Peyer's patch (tissue), 4 donors: Measurements from ENCODE around the gene SLC22A6. TPM values are rescaled to one million over a fixed set of nuclear protein-coding genes. Genes with fewer than 3 reads are reported as not detected.

ENCODE experiments used
- DNase-seq, 3 donors: peaks; one replicate each; pipeline ENCODE4 v3.0.0-alpha.2; 2017 to 2019
- H3K27ac ChIP-seq, 4 donors: fragments of 200-600 bp; sonication (generic); one replicate each; pipeline ENCODE4 v1.5.1; 2016 to 2019
- H3K27me3 ChIP-seq, 2 donors: fragments of 200-600 bp; sonication (generic); one replicate each; pipeline ENCODE4 v1.5.1; 2019
- H3K36me3 ChIP-seq, 3 donors: fragments of 200-600 bp; sonication (generic); one replicate each; pipeline ENCODE4 v1.5.1; 2016 to 2019
- H3K4me1 ChIP-seq, 4 donors: fragments of 200-600 bp; sonication (generic); one replicate each; pipeline ENCODE4 v1.5.1; 2016 to 2019
- H3K4me3 ChIP-seq, 4 donors: fragments of 200-600 bp; sonication (generic); 1 replicate in 3 of 4; 2 replicates in 1 of 4; pipeline ENCODE4 v1.5.1; 2016 to 2019; ENCODE audit warnings: mild to moderate bottlenecking in 1 of 4
- H3K9me3 ChIP-seq, 4 donors: fragments of 200-600 bp; sonication (generic); one replicate each; pipeline ENCODE4 v1.5.1; 2016 to 2019; ENCODE audit warnings: mild to moderate bottlenecking in 1 of 4
- CTCF ChIP-seq, 6 experiments: fragments of 450-650 bp in 4 of 6; fragments of 200-600 bp in 2 of 6; sonication (generic) in 1 of 6; IDR thresholded peaks; one replicate each; pipeline ENCODE4 v1.5.1; 2017 to 2019; ENCODE audit warnings: antibody characterized with exemption in 6 of 6, mild to moderate bottlenecking in 3 of 6, moderate library complexity in 1 of 6
- POLR2A ChIP-seq, 2 donors: fragments of 450-650 bp; IDR thresholded peaks; one replicate each; pipeline ENCODE4 v1.5.1; 2017; ENCODE audit warnings: antibody characterized with exemption in 2 of 2, mild to moderate bottlenecking in 2 of 2, moderate library complexity in 2 of 2
- total RNA-seq, 4 donors: library from RNA; depleted of rRNA; stranded (reverse); fragments of >200 nt; gene quantifications; one replicate each; pipeline ENCODE4 v1.1.0, GENCODE V29; 2016

Gene SLC22A6
- total RNA-seq, 4 donors from 2014 or later = not detected

- Histone ChIP-seq H3K27me3 (no peaks in the 10 kb centered on the region), H3K9me3 (no peaks in the 10 kb centered on the region), H3K4me1 (no peaks in the 10 kb centered on the region), H3K36me3 (no peaks in the 10 kb centered on the region), H3K4me3 (no peak overlapping the region), H3K27ac (no peak overlapping the region)
- TF ChIP-seq POLR2A (IDR thresholded peaks at IDR 0.05) (no peak), CTCF (IDR thresholded peaks at IDR 0.05) (no peak)
- no peak for DNase-seq
These were observed 14.4 kb upstream of the SLC22A6 start for GRCh38 chr11:62999156-62999555.

GRCh38 chr11:62996271-62996670 lies 11.5 kb upstream of the SLC22A6 start:
- TF ChIP-seq CTCF (IDR thresholded peaks at IDR 0.05) (no peak), POLR2A (IDR thresholded peaks at IDR 0.05) (no peak)
- Histone ChIP-seq H3K4me1 (no peaks in the 10 kb centered on the region), H3K27me3 (no peaks in the 10 kb centered on the region), H3K9me3 (no peaks in the 10 kb centered on the region), H3K4me3 (no peak overlapping the region), H3K27ac (no peak overlapping the region), H3K36me3 (no peaks in the 10 kb centered on the region)
- no peak for DNase-seq

- no peaks in the 10 kb centered on the region for H3K4me1 ChIP-seq
- no peaks in the 10 kb centered on the region for H3K9me3 ChIP-seq
- TF ChIP-seq CTCF (IDR thresholded peaks at IDR 0.05) (no peak), POLR2A (IDR thresholded peaks at IDR 0.05) (no peak)
- H3K27ac ChIP-seq = no peak overlapping the region
- H3K27me3 ChIP-seq = no peaks in the 10 kb centered on the region
- DNase-seq = no peak
- no peaks in the 10 kb centered on the region for H3K36me3 ChIP-seq
- H3K4me3 ChIP-seq = no peak overlapping the region
These were observed 10.0 kb upstream of the SLC22A6 start for GRCh38 chr11:62994775-62995174.

- Histone ChIP-seq H3K4me1 (no peaks in the 10 kb centered on the region), H3K9me3 (no peaks in the 10 kb centered on the region), H3K27ac (no peak overlapping the region), H3K27me3 (no peaks in the 10 kb centered on the region), H3K4me3 (no peak overlapping the region), H3K36me3 (no peaks in the 10 kb centered on the region)
- TF ChIP-seq CTCF (IDR thresholded peaks at IDR 0.05) (no peak), POLR2A (IDR thresholded peaks at IDR 0.05) (no peak)
- no peak for DNase-seq
These were observed 3.5 kb upstream of the SLC22A6 start for GRCh38 chr11:62988276-62988675.

GRCh38 chr11:62985041-62985750 lies 429 bp upstream of the SLC22A6 start:
- Histone ChIP-seq H3K27ac (no peak overlapping the region), H3K4me1 (no peaks in the 10 kb centered on the region), H3K36me3 (no peaks in the 10 kb centered on the region), H3K27me3 (no peaks in the 10 kb centered on the region), H3K4me3 (no peak overlapping the region), H3K9me3 (no peaks in the 10 kb centered on the region)
- DNase-seq = no peak
- TF ChIP-seq CTCF (IDR thresholded peaks at IDR 0.05) (no peak), POLR2A (IDR thresholded peaks at IDR 0.05) (no peak)
